HG03103 (cell line): Measurements from ENCODE around the gene RGS3.

Experiments used
- ATAC-seq: cut with Tn5 transposase; IDR thresholded peaks from one replicate; pipeline ENCODE4 v1.9.1; 2021; ENCODE audit warnings: low read depth; ENCODE audit not compliant: unreplicated experiment

The RGS3 gene

GRCh38 chr9:113528088-113528487 is 64.6 kb downstream of the RGS3 start:
- ATAC-seq: no peak

DNA sequence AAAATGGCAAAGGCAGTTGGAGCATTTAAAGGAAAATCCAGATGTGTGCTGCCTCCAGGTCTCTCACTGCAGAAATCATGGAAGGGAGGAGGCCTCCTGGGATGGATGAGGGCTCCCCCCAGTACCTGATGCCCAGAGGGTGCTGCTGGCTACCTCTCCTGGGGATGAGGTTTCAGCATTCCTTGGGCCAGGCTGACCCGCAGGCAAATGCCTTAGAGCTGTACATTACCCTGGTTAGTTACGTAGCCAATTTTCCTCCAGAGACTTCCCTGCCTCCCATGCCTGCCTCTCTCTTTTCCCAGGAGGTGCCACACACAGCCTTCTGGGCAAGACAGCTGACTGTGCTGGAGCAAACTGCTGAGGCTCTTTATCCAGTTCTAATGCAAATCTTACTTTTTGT is 65.3 kb downstream of the RGS3 start:
- ATAC-seq: no peak

DNA sequence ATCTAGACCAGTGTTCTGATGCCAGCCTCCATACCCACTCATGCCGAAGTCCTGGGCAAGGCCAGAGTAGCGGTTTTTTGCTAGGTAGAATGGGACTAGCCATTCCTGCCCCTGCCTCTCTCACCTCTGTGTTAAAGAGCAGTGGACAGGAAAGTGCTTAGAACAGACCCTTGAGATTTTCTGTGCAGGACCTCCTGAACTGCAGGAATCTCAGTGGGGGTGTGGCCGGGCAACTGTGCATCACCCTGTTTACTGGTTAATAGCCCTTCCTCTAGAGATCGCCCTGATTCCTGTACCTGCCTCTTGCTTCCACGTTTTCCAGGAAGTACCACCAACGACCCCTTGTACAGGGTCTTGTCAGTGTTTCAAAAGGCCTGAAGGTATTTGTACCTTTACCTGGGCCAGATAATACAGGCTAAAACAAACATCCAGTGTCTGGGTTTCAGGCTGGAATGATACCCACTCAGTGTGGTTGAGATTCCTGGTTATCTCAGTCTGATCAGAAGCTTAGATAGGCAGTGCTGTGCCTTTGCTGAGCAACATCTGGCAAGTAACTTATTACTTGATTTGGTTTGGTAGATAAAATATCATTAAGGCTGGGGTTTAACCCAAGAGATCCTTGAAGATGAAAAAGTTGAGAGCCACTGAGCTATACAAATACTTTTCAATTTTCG is 65.9 kb downstream of the RGS3 start:
- ATAC-seq: no peak

GRCh38 chr9:113530022-113530635 is 66.6 kb downstream of the RGS3 start:
- ATAC-seq: peak; percentile 87

GRCh38 chr9:113530942-113531341 is 67.4 kb downstream of the RGS3 start:
- ATAC-seq: no peak

GRCh38 chr9:113531919-113532808 is 68.6 kb downstream of the RGS3 start:
- no peak for ATAC-seq

DNA sequence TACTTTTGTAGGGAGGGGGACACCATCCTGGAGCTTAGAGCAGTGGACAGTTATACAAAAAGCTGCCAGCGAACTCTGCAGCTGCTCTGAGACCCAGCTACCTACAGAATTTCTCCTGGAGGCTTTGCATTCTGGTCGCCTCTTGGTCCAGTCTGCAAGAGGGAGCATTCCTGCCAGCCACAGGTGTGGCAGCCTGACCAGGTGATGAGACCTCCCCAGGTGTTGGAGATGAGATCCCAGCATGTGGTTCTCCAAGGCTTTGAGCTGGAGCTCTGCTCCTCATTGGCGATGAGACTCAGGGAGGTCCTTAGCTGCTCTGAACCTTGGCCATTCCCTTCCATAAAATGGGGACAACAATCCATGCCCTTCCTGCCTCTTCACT is 69.3 kb downstream of the RGS3 start:
- ATAC-seq: no peak

GRCh38 chr9:113533335-113534225 is 70.1 kb downstream of the RGS3 start:
- no peak for ATAC-seq

GRCh38 chr9:113535756-113536155 is 72.2 kb downstream of the RGS3 start:
- no peak for ATAC-seq

GRCh38 chr9:113536166-113536482 is 72.6 kb downstream of the RGS3 start:
- no peak for ATAC-seq

GRCh38 chr9:113536483-113537228 is 73.1 kb downstream of the RGS3 start:
- ATAC-seq: no peak

DNA sequence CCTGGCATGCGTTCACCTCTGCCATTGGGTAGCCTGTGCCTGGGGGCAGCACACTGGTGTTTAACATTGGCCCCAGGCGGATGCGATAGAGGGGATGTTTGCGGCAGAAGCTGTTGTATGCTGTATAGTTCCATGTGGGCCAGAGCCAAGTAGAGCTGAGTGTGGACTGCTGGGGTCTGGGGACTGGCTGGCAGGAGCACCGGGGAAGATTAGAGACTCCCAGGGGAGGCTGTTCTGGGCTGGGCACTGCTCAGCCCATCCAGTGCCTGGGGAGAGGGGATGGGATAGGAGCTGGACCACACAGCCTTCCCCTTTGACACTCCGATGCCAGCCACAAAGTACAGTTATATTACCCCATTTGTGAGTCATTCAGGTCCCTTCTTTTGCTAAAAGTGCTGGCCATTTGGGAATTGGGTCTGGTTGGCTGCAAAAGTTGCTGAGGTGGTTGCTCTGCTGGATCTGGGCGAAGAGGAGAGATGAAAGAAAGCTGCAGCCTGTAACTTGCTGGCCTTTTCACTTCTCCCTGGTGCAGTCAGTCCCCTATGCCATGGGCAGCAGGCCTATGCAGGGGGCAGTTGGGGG is 73.8 kb downstream of the RGS3 start:
- ATAC-seq: no peak

- no peak for ATAC-seq
These were observed 74.6 kb downstream of the RGS3 start for GRCh38 chr9:113538131-113538530.

DNA sequence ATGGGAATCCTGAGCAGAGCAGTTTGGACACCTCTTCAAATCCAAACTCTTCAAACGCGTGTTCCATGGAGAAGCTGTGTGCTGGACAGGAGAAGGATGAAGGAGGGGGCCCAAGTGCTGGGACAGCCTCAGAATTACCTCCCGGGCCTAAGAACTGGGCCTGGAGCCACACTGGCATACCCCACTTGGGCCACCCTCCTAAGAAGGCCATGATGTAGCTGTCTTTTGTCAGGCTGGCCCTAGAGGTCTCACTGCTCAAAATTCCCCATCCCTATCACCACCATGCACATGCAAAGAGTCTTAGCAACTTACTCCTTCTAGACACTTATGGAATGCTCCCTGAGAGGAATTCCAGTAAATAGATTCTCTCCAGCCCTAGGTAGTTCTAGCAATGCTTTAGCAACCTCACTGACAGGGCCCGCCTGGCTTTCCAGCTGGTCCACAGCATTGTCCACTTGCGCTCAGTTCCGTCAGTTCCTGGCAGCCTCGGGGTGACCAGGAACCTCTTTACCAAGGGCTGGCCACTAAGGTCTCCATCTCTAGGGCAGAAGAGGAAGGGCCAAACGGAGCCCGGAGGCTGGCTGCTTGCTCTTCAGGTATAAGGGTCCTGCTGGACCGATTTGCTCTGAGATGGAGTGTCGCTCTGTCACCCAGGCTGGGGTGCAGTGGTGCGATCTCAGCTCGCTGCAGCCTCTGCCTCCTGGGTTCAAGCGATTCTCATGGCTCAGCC is 75.3 kb downstream of the RGS3 start:
- ATAC-seq: no peak

DNA sequence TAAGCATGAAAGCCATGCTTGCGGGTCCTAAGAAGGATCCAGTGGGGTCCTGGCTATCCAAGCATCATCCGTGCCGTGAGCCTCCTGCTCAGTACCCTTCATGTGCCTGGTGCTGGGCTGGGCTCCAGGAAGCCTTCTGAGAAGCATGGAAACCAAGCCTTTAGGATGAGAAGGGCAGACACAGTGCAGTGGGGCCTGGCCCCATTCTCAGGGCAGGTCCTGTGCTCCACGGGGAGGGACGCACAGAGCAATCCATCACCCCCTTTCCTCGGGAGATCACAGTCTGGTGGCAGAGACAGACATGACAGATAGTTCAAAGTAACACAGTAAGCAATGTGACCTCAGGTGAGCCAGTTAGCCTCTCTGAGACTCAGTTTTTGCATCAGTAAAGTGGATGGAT is 76.9 kb downstream of the RGS3 start:
- no peak for ATAC-seq

- ATAC-seq: no peak
These were observed 77.7 kb downstream of the RGS3 start for GRCh38 chr9:113541019-113541900.

- ATAC-seq: no peak
These were observed 78.5 kb downstream of the RGS3 start for GRCh38 chr9:113542006-113542405.

GRCh38 chr9:113542741-113543140 is 79.2 kb downstream of the RGS3 start:
- ATAC-seq: no peak
